K562 (cell line): ENCODE data around the gene TIMM23. TPM values are rescaled to one million over a fixed set of nuclear protein-coding genes. Genes with fewer than 3 reads are reported as not detected.
A peak's percentile ranks its signal among the peaks of the same experiment; 100 is the strongest.

Source experiments
- DIDO1 ChIP-seq: fragments of 450-650 bp; IDR thresholded peaks from 2 replicates; pipeline ENCODE4 v1.6.1; 2016; ENCODE audit warnings: low read depth, missing biosample characterization, missing genetic modification characterization
- E2F6 ChIP-seq, 2 experiments: IDR thresholded peaks; 2 replicates each; pipeline ENCODE4 v1.6.1; 2011; ENCODE audit warnings: borderline replicate concordance in 1 of 2, control low read depth in 1 of 2, low read depth in 1 of 2, low read length in 1 of 2, mild to moderate bottlenecking in 1 of 2, mixed read lengths in 1 of 2, moderate library complexity in 1 of 2; ENCODE audit not compliant: insufficient read depth in 1 of 2, insufficient read length in 1 of 2, poor library complexity in 1 of 2, severe bottlenecking in 1 of 2; ENCODE audit errors: extremely low read depth in 1 of 2
- ELF4 ChIP-seq: fragments of 450-650 bp; formaldehyde crosslinking; IDR thresholded peaks from 2 replicates; pipeline ENCODE4 v1.4.0; 2022; ENCODE audit warnings: missing genetic modification characterization
- GABPA ChIP-seq: fragments of 200-800 bp; sonication (Bioruptor generic); conservative IDR thresholded peaks from 2 replicates; pipeline ENCODE4 v1.6.1; 2016; ENCODE audit warnings: low read depth, missing genetic modification characterization, missing compliant biosample characterization
- LCOR ChIP-seq: sonication (generic); formaldehyde crosslinking; IDR thresholded peaks from 2 replicates; pipeline ENCODE4 v1.8.0; 2022; ENCODE audit warnings: mild to moderate bottlenecking, missing genetic modification reagents
- MBD2 ChIP-seq: sonication (generic); IDR thresholded peaks from 2 replicates; pipeline ENCODE4 v1.6.1; 2016; ENCODE audit warnings: low read depth, borderline replicate concordance
- MNT ChIP-seq, 2 experiments: fragments of 450-650 bp; conservative IDR thresholded peaks; 2 replicates each; pipeline ENCODE4 v1.6.1; 2017; ENCODE audit warnings: mild to moderate bottlenecking in 2 of 2, moderate library complexity in 2 of 2
- MXI1 ChIP-seq: IDR thresholded peaks from 2 replicates; pipeline ENCODE4 v1.6.1; 2011; ENCODE audit warnings: low read depth, mild to moderate bottlenecking, improper control_type of control experiment, low read length
- PHF20 ChIP-seq: fragments of 450-650 bp; IDR thresholded peaks from 2 replicates; pipeline ENCODE4 v1.6.1; 2018; ENCODE audit not compliant: partially characterized antibody
- POLR2AphosphoS5 ChIP-seq: IDR thresholded peaks from 2 replicates; pipeline ENCODE4 v1.6.1; 2011; ENCODE audit warnings: mild to moderate bottlenecking, low read depth, low read length, moderate library complexity; ENCODE audit not compliant: control insufficient read depth, insufficient read depth
- RBBP5 ChIP-seq: fragments of 200-600 bp; sonication (generic); IDR thresholded peaks from 2 replicates; pipeline ENCODE4 v1.6.1; 2012; ENCODE audit warnings: borderline replicate concordance, mild to moderate bottlenecking, low read length, control low read depth, inconsistent platforms; ENCODE audit not compliant: insufficient read depth, poor library complexity, severe bottlenecking
- SIN3A ChIP-seq, 2 experiments: fragments of 150-350 bp in 1 of 2; IDR thresholded peaks; 2 replicates each; pipeline ENCODE4 v1.6.1; 2011 to 2016; ENCODE audit warnings: borderline replicate concordance in 2 of 2, low read depth in 2 of 2, low read length in 2 of 2, mild to moderate bottlenecking in 2 of 2, moderate library complexity in 2 of 2; ENCODE audit not compliant: control insufficient read depth in 1 of 2
- TFAP4 ChIP-seq: sonication (generic); formaldehyde crosslinking; IDR thresholded peaks from 2 replicates; pipeline ENCODE4 v1.8.0; 2022; ENCODE audit warnings: missing genetic modification reagents, mild to moderate bottlenecking, moderate library complexity, borderline replicate concordance
- ZBTB11 ChIP-seq, 3 experiments: fragments of 200-800 bp in 1 of 3; fragments of 250-450 bp in 1 of 3; fragments of 450-650 bp in 1 of 3; sonication (Bioruptor Pico) in 1 of 3; sonication (Bioruptor generic) in 1 of 3; formaldehyde crosslinking in 1 of 3; IDR thresholded peaks; 2 replicates each; pipeline versions ENCODE4 v1.6.1 to v1.8.0; 2016 to 2022; ENCODE audit warnings: mild to moderate bottlenecking in 2 of 3, missing genetic modification characterization in 2 of 3, missing compliant biosample characterization in 1 of 3, moderate library complexity in 1 of 3
- ZFX ChIP-seq: sonication (generic); formaldehyde crosslinking; IDR thresholded peaks from 2 replicates; pipeline ENCODE4 v1.8.0; 2022; ENCODE audit warnings: mild to moderate bottlenecking, missing genetic modification reagents, moderate library complexity
- polyA plus RNA-seq, 8 experiments: library from polyadenylated mRNA; depleted of rRNA in 4 of 8; stranded (reverse) in 5 of 8; unstranded in 3 of 8; fragments of >200 nt; fragmentation: Nextera tagmentation in 2 of 8; fragmentation: Illumina TruSeq in 1 of 8; extraction: Ambion mirVana in 2 of 8; extraction: Trizol in 1 of 8; gene quantifications; 2 replicates each; pipeline versions ENCODE4 v1.2.1 to v1.2.3, GENCODE V29; 2011 to 2014; ENCODE audit warnings: inconsistent platforms in 1 of 8, missing spikeins in 1 of 8
- total RNA-seq, 7 experiments: library from RNA; depleted of rRNA in 6 of 7; stranded (reverse); fragments of >200 nt in 6 of 7; fragmentation: Illumina TruSeq in 2 of 7; extraction: Trizol in 2 of 7; gene quantifications; 2 replicates each; pipeline versions ENCODE4 v1.2.1 to v1.2.3, GENCODE V29; 2011 to 2021; ENCODE audit warnings: low replicate concordance in 1 of 7

TIMM23 gene
- total and polyA plus RNA-seq, 9 of the 15 experiments (the other 6 are each of a cell fraction or from before 2014, with no cell fraction given), result 148 to 280 (median 183) TPM

- TF ChIP-seq ZBTB11 (CRISPR knock-in tag; IDR thresholded peaks at IDR 0.05) (peak in 1 of 3 experiments; percentile 63; a peak in 1 of 6 replicates), SIN3A (IDR thresholded peaks at IDR 0.05; ENCODE audit: borderline replicate concordance in 2 of 2, control insufficient read depth in 1 of 2, low read depth in 2 of 2, low read length in 2 of 2) (peak in 1 of 2 experiments; percentile 75; a peak in 1 of 4 replicates), MBD2 (peak; percentile 67), MXI1 (peak; percentile 56; the same call in 1 of the 2 replicates), LCOR (CRISPR knock-in tag) (0 out of 2 replicates have a peak, but pooled peaks have one; percentile 23), E2F6 (IDR thresholded peaks at IDR 0.05; ENCODE audit: borderline replicate concordance in 1 of 2, extremely low read depth in 1 of 2, insufficient read depth in 1 of 2, insufficient read length in 1 of 2, low read depth in 1 of 2, low read length in 1 of 2, poor library complexity in 1 of 2, severe bottlenecking in 1 of 2) (peak; percentile 60 to 87), POLR2AphosphoS5 (peak; percentile 72), DIDO1 (tag) (peak; percentile 88), TFAP4 (CRISPR knock-in tag) (peak; percentile 78; the same call in 1 of the 2 replicates), PHF20 (peak; percentile 73), ZFX (CRISPR knock-in tag) (peak; percentile 65), MNT (conservative IDR thresholded peaks at IDR 0.05) (peak; percentile 86 to 90), RBBP5 (peak; percentile 82), ELF4 (0 out of 2 replicates have a peak, but pooled peaks have one; percentile 9), GABPA (peak; percentile 93)
Measured at GRCh38 chr10:45972106-45972812, at the start of gene TIMM23 (continued).
